Type B pancreatic cell (in vitro differentiated cells): ENCODE results near the gene SENP6. TPM values are rescaled to one million over a fixed set of nuclear protein-coding genes. Genes with fewer than 3 reads are reported as not detected.
"Not testable (repeated sequence)": the region's sequence is repeated elsewhere in the genome, so short reads cannot be mapped to it uniquely, and the experiment has no call there.

ENCODE experiments used
- DNase-seq: peaks from one replicate; pipeline ENCODE4 v3.0.0; 2021; ENCODE audit warnings: mixed read lengths; ENCODE audit not compliant: unreplicated experiment; ENCODE audit errors: extremely low spot score
- H3K27ac Mint-ChIP-seq: 2 replicates; pipeline ENCODE4 v1.8.0; 2021; ENCODE audit warnings: mild to moderate bottlenecking, mixed read lengths
- H3K27me3 Mint-ChIP-seq: 2 replicates; pipeline ENCODE4 v1.8.0; 2021; ENCODE audit warnings: mixed read lengths
- H3K36me3 Mint-ChIP-seq: 2 replicates; pipeline ENCODE4 v1.8.0; 2021; ENCODE audit warnings: mixed read lengths
- H3K4me1 Mint-ChIP-seq: one replicate; pipeline ENCODE4 v1.8.0; 2021; ENCODE audit warnings: mixed read lengths; ENCODE audit not compliant: unreplicated experiment
- H3K4me3 Mint-ChIP-seq: 2 replicates; pipeline ENCODE4 v1.8.0; 2021; ENCODE audit warnings: mild to moderate bottlenecking, mixed read lengths
- H3K9me3 Mint-ChIP-seq: 2 replicates; pipeline ENCODE4 v1.8.0; 2021; ENCODE audit warnings: mixed read lengths
- CTCF ChIP-seq: fragments of 200-600 bp; sonication (generic); conservative IDR thresholded peaks from 2 replicates; pipeline ENCODE4 v1.5.0; 2021; ENCODE audit warnings: antibody characterized with exemption, mild to moderate bottlenecking
- total RNA-seq: library from RNA; stranded (reverse); gene quantifications from 2 replicates; pipeline ENCODE4 v1.2.1, GENCODE V29; 2021; ENCODE audit warnings: low replicate concordance

SENP6 gene
- total RNA-seq, 1 donor from 2014 or later, result 104 TPM

GRCh38 chr6:75693534-75693933 lies 91.9 kb downstream of the SENP6 start:
- no peak for DNase-seq
- Mint-ChIP-seq H3K36me3 (peaks cover 37% of the 10 kb centered on the region), H3K27ac (no peak overlapping the region), H3K4me3 (no peak overlapping the region), H3K4me1 (no peaks in the 10 kb centered on the region), H3K9me3 (no peaks in the 10 kb centered on the region), H3K27me3 (no peaks in the 10 kb centered on the region)
- peak; percentile 56 for TF ChIP-seq CTCF

- no peak for DNase-seq
- Mint-ChIP-seq H3K27ac (no peak overlapping the region), H3K4me1 (no peaks in the 10 kb centered on the region), H3K4me3 (no peak overlapping the region), H3K9me3 (no peaks in the 10 kb centered on the region), H3K27me3 (no peaks in the 10 kb centered on the region), H3K36me3 (peaks cover 36% of the 10 kb centered on the region)
- no peak for TF ChIP-seq CTCF
Observed at GRCh38 chr6:75694406-75694805, 92.7 kb downstream of the SENP6 start.

- H3K36me3 Mint-ChIP-seq, result peaks cover 45% of the 10 kb centered on the region
- not testable (repeated sequence) for H3K27ac Mint-ChIP-seq, H3K27me3 Mint-ChIP-seq, H3K4me1 Mint-ChIP-seq, H3K4me3 Mint-ChIP-seq, DNase-seq, H3K9me3 Mint-ChIP-seq
Observed at GRCh38 chr6:75708334-75708733, 106.7 kb downstream of the SENP6 start.

GRCh38 chr6:75711173-75711572 lies 109.5 kb downstream of the SENP6 start:
- Mint-ChIP-seq H3K9me3 (no peaks in the 10 kb centered on the region), H3K27ac (no peak overlapping the region), H3K27me3 (no peaks in the 10 kb centered on the region), H3K36me3 (peaks cover 38% of the 10 kb centered on the region), H3K4me1 (no peaks in the 10 kb centered on the region), H3K4me3 (no peak overlapping the region)
- no peak for TF ChIP-seq CTCF
- no peak for DNase-seq

- Mint-ChIP-seq H3K27ac (no peak overlapping the region), H3K4me3 (no peak overlapping the region), H3K36me3 (peaks cover 16% of the 10 kb centered on the region), H3K9me3 (no peaks in the 10 kb centered on the region), H3K4me1 (no peaks in the 10 kb centered on the region), H3K27me3 (no peaks in the 10 kb centered on the region)
- no peak for DNase-seq
- TF ChIP-seq CTCF, result no peak
Observed at GRCh38 chr6:75719133-75719532, 117.5 kb downstream of the SENP6 start.

- Mint-ChIP-seq H3K9me3 (no peaks in the 10 kb centered on the region), H3K27me3 (no peaks in the 10 kb centered on the region), H3K36me3 (peaks cover 5% of the 10 kb centered on the region), H3K27ac (no peak overlapping the region), H3K4me3 (no peak overlapping the region), H3K4me1 (no peaks in the 10 kb centered on the region)
- DNase-seq, result no peak
- TF ChIP-seq CTCF, result no peak
Observed at GRCh38 chr6:75723382-75723781, 121.7 kb downstream of the SENP6 start.
